Posterior cingulate gyrus (tissue), 11 donors: ENCODE data around the gene TM2D1.
"Not testable (repeated sequence)": the region's sequence is repeated elsewhere in the genome, so short reads cannot be mapped to it uniquely, and the experiment has no call there.

Experiments used
- DNase-seq, 10 donors: peaks; one replicate each; pipeline versions ENCODE4 v3.0.0 to v3.0.0-alpha.2; 2020 to 2021; ENCODE audit warnings: mixed read lengths in 3 of 10
- intact Hi-C: fragments of 100-400 bp; cut with DNase I; formaldehyde crosslinking; loops from one replicate; pipeline ENCODE4 v1.15.1; 2023

The TM2D1 gene

GRCh38 chr1:61724813-61725694 is at the start of gene TM2D1:
Gene TM2D1, minus strand, starts transcription at chr1:61725141. Its CDS starts 21 bp downstream, at chr1:61725120.
- intact Hi-C loops = loop anchor here (1.0 to 10.0 kb wide), 2 partner anchors 17 to 80 kb away; partner anchors contain the start of gene PATJ
- peak; percentile 86 to 99 (median 91) for DNase-seq

DNA sequence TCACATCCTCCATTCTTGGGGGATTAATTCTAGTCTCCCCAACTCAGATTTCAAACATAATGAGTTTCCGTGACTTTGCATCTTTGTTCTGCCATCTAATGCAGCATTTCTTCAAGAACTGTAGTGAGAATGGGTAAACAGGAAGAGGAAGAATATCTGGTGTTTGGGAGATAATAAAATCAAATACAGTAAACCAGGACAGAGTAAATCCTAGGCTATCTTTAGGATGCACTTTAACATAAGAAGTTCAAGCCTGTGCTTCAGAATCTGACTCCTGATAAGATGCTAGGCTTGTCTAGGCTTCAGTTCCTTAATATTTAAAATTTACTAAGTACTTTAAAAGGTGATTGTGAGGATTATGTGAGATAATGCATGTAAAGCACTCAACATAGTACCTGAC is 45.2 kb upstream of the TM2D1 start:
- intact Hi-C loops = no loop called here
- no peak for DNase-seq

DNA sequence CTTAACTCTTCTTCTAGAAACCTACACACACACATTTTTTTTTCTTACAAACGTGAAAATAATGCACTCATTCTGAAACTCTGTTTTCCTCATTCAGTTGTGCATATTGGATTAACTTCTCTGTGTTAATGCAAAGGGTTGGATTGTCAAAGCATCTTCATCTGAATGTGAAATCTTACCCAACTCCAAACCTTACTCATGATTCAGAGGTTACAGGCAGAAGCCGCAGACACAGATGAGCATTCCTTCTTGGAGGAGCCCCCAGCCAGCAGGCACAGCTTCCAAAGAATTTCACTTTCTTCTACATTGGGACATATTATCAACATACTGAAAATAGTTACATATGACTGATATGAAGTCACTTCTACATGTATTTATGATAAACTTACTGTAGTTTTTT is 33.0 kb upstream of the TM2D1 start:
- intact Hi-C loops = no loop called here
- no peak for DNase-seq

- intact Hi-C loops = no loop called here
- DNase-seq = no peak
These were observed 31.8 kb upstream of the TM2D1 start for GRCh38 chr1:61756773-61757172.

GRCh38 chr1:61754545-61754944 is 29.6 kb upstream of the TM2D1 start:
- no peak for DNase-seq
- intact Hi-C loops = no loop called here

DNA sequence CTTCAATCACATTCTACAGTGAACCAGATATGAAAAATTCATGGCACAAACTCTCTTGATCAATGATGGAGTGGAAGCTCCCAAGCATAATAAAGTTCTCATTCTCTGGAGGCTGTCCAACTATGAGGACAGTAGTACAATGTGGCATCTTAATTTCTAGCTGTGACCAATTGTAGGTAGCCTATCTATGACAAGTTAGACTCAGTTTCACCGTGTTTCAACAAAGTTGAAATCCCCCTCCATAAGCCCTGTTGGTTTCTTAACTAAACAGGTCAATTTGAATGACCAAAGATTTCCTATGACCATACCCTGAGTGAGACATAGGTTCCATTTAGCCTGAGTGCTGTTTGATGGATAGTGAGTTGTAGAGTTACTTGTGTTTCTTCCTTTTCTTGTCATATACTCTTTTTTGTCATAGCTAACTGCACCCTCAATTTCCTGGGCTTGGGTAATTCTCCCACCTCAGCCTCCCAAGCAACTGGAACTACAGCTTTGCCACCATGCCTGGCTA is 29.1 kb upstream of the TM2D1 start:
- DNase-seq = no peak
- intact Hi-C loops = no loop called here

- intact Hi-C loops = no loop called here
These were observed 28.0 kb upstream of the TM2D1 start for GRCh38 chr1:61752921-61753389.

DNA sequence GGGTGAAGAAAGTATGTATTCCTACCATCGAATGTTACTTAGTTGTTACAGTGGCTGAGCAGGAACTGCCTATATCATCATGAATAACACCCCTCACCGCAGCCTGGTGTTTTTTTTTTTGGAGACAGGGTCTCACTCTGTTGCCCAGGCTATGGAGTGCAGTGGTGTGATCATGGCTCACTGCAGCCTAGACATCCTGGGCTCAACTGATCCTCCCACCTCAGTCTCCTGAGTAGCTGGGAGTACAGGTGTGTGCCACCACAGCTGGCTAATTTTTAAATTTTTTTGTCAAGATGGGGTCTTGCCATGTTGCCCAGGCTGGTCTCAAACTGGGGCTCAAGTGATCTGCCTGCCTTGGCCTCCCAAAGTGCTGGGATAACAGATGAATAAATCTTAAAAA is 24.6 kb upstream of the TM2D1 start:
- intact Hi-C loops = no loop called here
- no peak for DNase-seq

More at GRCh38 chr1:61752921-61753389, 28.0 kb upstream of the TM2D1 start:
- no peak for DNase-seq

DNA sequence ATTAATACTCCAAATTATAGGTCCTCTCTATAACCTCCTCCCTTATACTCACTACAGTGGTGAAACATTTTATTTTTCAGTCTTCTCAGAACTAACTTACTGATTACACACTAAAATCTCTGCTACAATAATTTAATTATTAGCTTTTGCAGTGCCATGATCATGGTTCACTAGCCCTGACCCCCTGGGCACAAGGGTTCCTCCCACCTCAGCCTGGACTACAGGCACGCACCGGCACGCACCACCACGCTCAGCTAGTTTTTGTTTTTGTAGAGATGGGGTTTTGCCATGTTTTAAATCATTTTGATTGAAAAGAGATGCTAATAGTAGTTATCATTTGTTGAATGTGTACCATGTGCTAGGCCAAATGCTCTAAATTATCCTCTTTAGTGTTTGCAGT is 23.6 kb upstream of the TM2D1 start:
- DNase-seq = no peak
- intact Hi-C loops = no loop called here

- intact Hi-C loops = no loop called here
- no peak for DNase-seq
These were observed 21.9 kb upstream of the TM2D1 start for GRCh38 chr1:61746813-61747212.

- intact Hi-C loops = no loop called here
These were observed 19.0 kb upstream of the TM2D1 start for GRCh38 chr1:61743716-61744580.

GRCh38 chr1:61743431-61743705 is 18.4 kb upstream of the TM2D1 start:
- DNase-seq = no peak
- intact Hi-C loops = no loop called here

More at GRCh38 chr1:61743716-61744580, 19.0 kb upstream of the TM2D1 start:
- peak in 1 of 10 donors; percentile 20 for DNase-seq

DNA sequence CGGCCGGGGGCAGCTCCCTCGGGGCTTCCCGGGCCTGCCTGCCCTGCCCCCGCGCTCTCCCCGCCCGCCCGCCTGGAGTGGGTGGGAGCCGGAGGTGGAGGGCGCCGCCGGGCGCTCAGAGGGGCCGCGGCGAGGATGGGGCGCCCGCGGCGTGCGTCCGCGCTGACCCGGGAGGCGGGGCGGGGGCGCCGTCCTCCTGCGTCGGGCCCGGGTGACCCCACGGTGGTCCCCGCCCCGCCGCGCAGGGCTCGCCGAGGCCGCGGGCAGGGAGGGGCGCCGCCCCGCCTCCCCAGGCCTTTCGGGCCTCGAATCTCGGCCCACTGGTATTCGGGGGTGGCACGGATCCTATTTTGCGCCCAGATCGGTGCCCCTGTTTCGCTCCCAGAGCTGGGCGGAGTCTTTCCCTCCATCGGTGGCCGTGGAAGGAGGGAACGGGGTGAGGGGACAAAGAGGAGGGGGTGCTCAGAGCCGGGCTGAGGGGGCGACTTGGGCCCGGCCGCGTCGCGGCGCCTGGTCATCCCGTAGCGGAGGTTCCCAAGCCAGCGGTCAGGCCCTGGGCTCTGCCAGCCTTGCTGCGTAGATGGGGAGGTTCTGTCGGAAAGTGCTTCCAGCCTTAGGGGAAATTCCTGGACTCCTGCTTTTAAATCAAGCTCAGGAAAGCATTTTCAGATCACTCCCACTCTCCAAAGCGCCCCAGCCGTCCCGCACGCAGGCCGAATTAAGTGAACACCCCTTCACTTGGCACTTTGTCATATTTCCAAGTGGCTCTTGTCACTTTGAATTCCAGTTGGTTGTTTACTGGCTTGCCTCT is 17.9 kb upstream of the TM2D1 start:
- intact Hi-C loops = loop anchor here (1.0 kb wide), 1 partner anchor 18 kb away; the partner anchor contains the start of gene TM2D1
- peak in 9 of 10 donors; percentile 29 to 91 (median 40) for DNase-seq

GRCh38 chr1:61741711-61742619 is 17.0 kb upstream of the TM2D1 start, which contains the start of gene PATJ:
Gene PATJ, plus strand, starts transcription at chr1:61742480. Its CDS starts 20,413 bp downstream, at chr1:61762893.
- DNase-seq = peak; percentile 32 to 92 (median 57)
- intact Hi-C loops = loop anchor here (1.0 kb wide), 1 partner anchor 17 kb away; the partner anchor contains the start of gene TM2D1

- intact Hi-C loops = no loop called here
These were observed 16.1 kb upstream of the TM2D1 start for GRCh38 chr1:61740751-61741700.

DNA sequence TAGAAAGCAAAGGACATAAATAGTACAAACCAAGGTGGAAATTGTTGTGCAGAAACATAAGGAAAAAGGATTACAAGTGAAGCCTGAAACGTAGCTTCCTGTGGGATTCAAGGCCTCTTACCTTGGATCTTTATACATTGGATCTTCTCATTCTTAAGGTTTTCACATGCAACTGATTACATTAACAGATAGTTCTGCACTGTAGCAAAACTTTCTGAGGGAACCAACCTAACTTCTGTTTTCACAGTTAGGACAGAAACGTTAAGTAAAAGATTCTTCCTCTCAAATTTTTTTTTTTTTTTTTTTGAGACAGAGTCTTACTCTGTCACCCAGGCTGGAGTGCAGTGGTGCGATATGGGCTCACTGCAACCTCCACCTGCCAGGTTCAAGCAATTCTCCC is 7.8 kb upstream of the TM2D1 start:
- DNase-seq = no peak
- intact Hi-C loops = no loop called here

More at GRCh38 chr1:61740751-61741700, 16.1 kb upstream of the TM2D1 start:
- DNase-seq = peak in 1 of 10 donors; percentile 49

DNA sequence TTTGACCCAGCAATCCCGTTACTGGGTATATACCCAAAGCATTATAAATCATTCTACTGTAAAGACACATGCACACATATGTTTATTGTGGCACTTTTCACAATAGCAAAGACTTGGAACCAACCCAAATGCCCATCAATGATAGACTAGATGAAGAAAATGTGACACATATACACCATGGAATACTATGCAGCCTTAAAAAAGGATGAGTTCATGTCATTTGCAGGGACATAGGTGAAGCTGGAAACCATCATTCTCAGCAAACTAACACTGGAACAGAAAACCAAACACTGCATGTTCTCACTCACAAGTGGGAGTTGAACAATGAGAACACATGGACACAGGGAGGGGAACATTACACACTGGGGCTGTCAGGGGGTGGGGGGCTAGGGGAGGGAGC is 5.7 kb upstream of the TM2D1 start:
- intact Hi-C loops, DNase-seq: not testable (repeated sequence)

- intact Hi-C loops = loop anchor here (10.0 kb wide), 1 partner anchor 83 kb away; no protein-coding TSS in a partner anchor
- no peak for DNase-seq
These were observed 2.6 kb upstream of the TM2D1 start for GRCh38 chr1:61727544-61727943.
